Mucosa of stomach (tissue), 1 donor: ENCODE measurements around the gene LNPEP.

Experiments used
- H3K27me3 ChIP-seq: one replicate; pipeline ENCODE4 v1.7.0; 2013; ENCODE audit warnings: mild to moderate bottlenecking, low read length; ENCODE audit not compliant: control insufficient read depth, insufficient read depth
- H3K36me3 ChIP-seq: one replicate; pipeline ENCODE4 v1.7.0; 2013; ENCODE audit warnings: low read length; ENCODE audit not compliant: control insufficient read depth, insufficient read depth
- H3K4me1 ChIP-seq: one replicate; pipeline ENCODE4 v1.7.0; 2013; ENCODE audit warnings: mild to moderate bottlenecking, low read length; ENCODE audit not compliant: control insufficient read depth, insufficient read depth
- H3K4me3 ChIP-seq: one replicate; pipeline ENCODE4 v1.7.0; 2013; ENCODE audit warnings: low read length
- H3K9ac ChIP-seq: one replicate; pipeline ENCODE4 v1.7.0; 2013; ENCODE audit warnings: mild to moderate bottlenecking, low read length, moderate library complexity
- H3K9me3 ChIP-seq: one replicate; pipeline ENCODE4 v1.7.0; 2013; ENCODE audit warnings: mild to moderate bottlenecking, low read length, moderate library complexity; ENCODE audit not compliant: control insufficient read depth
- donor health status: Pancreatic carcinoma.

Gene LNPEP

DNA sequence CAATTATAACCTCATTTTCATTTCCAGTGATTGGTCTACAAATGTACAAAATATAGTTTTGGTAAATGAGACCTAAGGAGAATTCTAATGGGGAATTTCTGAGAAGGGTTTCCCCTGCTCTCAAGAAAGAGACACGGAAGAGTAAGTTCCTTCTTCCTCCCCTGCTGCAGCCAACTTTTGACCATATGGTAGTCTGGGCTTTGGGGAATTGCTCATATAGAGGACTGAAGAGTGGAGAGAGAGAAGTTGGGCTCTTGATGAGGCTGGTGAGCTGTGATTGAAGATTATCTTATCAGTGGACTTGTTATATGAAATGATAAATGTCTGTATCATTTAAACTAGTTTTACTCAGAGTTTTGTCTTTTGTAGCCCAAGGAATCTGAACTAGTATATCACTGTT is 4.3 kb upstream of the LNPEP start:
- Histone ChIP-seq H3K9me3 (no peaks in the 10 kb centered on the region), H3K36me3 (no peaks in the 10 kb centered on the region), H3K27me3 (no peaks in the 10 kb centered on the region), H3K4me3 (no peak overlapping the region), H3K9ac (no peak overlapping the region), H3K4me1 (peaks cover 10% of the 10 kb centered on the region)

DNA sequence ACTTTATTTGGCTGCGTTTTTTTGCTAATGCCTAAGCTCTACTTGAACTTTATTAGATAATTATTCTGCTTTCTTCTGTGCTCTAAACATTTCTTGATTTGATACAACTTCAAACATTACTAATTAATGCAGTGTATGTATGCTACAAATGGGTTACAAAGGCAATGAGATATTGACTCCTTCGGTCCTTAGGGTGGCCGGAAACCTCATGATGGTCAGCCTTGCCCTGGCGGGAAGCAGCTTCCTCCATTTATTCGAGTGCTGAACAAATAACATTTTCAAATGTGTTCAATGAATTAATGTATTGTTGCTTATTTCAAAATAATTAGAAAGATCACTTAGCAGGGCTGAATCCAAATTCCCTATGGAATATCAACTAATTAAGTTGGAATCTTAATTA is 3.9 kb upstream of the LNPEP start:
- no peaks in the 10 kb centered on the region for H3K36me3 ChIP-seq
- H3K9ac ChIP-seq: no peak overlapping the region
- H3K4me1 ChIP-seq: peaks cover 10% of the 10 kb centered on the region
- no peaks in the 10 kb centered on the region for H3K27me3 ChIP-seq
- H3K9me3 ChIP-seq: no peaks in the 10 kb centered on the region
- H3K4me3 ChIP-seq: no peak overlapping the region

DNA sequence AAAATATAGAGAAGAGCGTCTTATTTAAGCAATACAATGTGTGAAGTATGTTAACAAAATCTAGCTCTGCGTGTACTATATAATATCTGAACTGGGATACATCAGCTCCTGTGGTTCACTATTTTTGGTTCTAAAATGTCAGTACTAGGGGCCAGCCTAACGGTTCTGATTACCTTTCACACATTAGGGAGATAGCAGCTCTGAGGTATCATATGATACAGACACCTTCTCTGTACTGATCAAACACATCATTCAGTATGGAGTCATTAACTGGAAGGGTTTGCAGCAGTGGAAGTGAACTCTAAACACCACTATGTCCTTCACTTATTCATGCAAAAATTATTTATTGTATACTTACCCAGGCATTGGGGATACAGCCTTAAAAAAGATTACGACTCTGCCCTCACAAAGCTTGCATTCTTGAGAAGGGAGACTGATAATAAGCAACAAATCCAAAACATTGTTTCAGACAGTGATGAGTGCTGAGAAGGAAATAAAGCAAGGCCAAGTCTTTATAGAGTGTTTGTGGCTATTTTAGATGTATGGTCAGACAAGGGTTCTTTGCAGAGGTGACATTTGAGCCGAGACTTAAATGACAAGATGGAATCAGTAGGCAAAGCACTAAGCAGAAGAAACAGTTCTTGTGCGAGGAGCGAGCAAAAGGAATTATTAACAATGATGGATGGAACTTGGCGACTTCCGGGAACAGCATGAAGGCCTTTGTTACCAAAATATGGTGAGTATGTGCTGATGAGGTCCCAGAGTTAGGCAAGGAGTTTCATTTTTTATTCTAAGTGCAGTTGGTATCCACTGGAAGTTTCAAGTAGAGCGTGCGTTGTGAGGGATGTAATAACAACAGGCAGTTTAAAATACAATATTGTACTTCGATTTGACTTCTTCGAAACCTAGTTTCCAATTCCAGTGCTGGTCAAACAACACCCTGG is 1.8 kb upstream of the LNPEP start:
- H3K9ac ChIP-seq: peak overlapping the region; percentile 97
- H3K36me3 ChIP-seq: no peaks in the 10 kb centered on the region
- H3K9me3 ChIP-seq: no peaks in the 10 kb centered on the region
- peaks cover 15% of the 10 kb centered on the region for H3K4me1 ChIP-seq
- H3K4me3 ChIP-seq: peak overlapping the region; percentile 97
- H3K27me3 ChIP-seq: no peaks in the 10 kb centered on the region

DNA sequence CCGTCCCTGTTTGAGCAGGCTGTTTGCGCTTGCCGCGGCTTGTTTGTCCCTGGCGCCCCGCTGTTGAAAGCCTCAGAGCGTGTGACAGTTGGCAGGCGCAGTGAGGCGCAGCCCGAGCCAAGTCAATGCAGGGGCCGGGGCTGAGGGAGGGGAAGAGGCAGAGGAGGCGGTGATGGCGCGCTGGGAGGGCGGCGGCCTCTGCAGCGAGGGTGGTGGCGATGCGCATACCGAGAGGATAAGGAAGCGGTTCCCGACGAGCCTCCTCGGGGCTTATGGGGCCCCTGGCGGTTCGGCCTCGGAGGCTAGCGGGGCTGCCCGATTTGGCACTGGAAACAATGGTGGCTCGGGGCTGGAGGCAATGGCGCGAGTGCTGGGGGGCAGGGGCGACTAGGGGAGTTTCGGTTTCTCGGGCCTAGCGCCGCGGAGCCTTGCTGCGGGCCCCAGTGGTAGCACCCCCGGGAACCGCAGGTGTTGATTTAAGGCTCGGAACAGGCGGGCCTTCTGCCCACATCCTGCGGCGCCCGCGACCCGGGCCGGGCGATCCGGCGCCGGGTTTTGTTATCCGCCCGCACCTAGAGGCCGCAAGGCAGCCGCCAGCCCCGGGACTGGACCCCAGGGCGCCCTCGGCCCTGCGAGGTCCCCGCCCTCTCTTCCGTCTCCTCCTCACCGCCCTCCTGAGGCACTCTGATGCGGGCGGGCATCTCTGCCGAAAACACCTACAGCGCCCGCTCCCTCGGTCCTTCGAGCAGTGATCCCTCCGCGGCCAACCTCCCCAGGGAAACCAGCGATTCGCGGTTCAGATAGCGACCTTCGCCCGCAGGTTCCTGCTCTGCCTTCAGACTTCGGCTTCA is 947 bp upstream of the LNPEP start:
- Histone ChIP-seq H3K9ac (peak overlapping the region; percentile 97), H3K27me3 (no peaks in the 10 kb centered on the region), H3K9me3 (no peaks in the 10 kb centered on the region), H3K4me1 (peaks cover 15% of the 10 kb centered on the region), H3K4me3 (peak overlapping the region; percentile 97), H3K36me3 (no peaks in the 10 kb centered on the region)

DNA sequence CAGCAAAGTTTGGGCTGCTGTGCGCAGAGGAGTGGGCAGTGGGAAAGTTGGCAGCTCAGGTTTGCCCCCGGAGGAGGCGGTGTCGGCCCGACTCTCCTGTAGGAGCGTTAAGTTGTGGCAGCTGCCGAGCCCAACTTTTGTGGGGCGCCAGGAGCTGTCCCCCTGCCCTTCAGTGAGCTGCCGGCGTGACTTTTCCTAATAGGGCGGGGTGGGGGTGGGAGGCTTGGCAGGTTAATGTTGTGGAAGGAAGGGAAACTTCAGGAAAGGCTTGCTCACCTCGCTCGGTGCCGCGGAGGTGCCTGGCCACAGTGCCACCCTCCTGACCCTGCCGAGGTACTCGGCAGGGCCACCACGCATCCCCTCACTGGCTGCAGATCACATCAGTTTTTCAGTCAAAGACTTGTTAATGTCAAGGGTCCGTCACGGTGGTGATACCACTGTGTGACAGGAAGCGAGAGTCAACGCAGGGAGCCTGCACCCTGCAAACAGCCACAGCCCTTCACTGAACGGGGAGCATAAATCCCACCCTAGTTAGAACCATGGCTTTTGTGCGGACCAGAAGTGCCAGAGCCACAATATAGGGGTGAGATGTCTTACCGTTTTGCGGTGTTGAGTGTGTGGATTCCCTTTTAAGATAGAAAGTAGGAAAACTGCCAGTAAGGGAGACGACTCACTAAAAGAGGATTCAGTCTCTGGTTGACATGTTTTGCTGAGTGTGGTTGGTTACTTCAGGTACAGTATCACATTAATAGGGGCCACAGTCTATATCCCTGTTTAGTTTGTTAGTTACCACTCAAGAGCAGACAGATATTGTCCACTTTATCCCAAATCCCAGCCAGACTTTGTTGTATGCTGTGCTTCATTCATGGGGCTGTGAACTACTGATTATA is 796 bp downstream of the LNPEP start:
- Histone ChIP-seq H3K36me3 (no peaks in the 10 kb centered on the region), H3K4me1 (peaks cover 15% of the 10 kb centered on the region), H3K4me3 (peak overlapping the region; percentile 97), H3K27me3 (no peaks in the 10 kb centered on the region), H3K9ac (peak overlapping the region; percentile 97), H3K9me3 (no peaks in the 10 kb centered on the region)

DNA sequence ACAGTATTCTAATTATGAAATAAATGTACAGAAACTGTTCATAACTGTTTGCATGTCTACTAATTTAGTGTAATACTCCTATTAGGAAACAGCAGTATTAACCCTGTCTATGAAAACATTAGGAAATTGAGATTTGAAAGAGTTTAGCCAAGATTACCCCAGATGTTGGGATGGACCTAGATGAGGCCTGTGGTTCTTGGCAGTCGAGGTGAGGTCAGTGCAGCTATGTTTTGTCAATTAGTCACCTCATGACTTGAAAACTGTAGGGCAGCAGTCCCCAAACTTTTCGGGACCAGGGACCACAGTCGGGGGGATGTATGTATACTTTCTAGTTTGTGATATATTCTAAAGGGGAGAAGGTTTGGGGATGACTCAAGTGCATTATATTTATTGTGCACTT is 4.7 kb downstream of the LNPEP start:
- Histone ChIP-seq H3K9me3 (no peaks in the 10 kb centered on the region), H3K4me3 (no peak overlapping the region), H3K4me1 (peaks cover 5% of the 10 kb centered on the region), H3K36me3 (no peaks in the 10 kb centered on the region), H3K27me3 (no peaks in the 10 kb centered on the region), H3K9ac (no peak overlapping the region)

DNA sequence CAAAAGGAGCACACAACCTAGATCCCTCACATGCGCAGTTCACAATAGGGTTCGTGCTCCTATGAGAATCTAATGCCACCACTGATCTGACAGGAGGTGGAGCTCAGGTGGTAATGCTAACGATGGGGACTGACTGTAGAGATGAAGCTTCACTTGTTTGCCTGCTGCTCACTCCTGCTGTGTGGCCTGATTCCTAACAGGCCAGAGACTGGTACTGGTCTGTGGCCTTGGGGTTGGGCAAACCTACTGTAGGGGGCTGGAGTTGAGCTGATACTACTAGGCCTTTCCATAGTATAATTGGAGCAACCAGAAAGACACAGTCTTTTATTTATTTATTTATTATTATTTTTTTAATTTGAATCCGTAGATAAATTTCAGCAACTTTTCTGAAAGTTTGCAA is 5.3 kb downstream of the LNPEP start:
- Histone ChIP-seq H3K9ac (no peak overlapping the region), H3K4me3 (no peak overlapping the region), H3K4me1 (peaks cover 5% of the 10 kb centered on the region), H3K27me3 (no peaks in the 10 kb centered on the region), H3K9me3 (no peaks in the 10 kb centered on the region), H3K36me3 (no peaks in the 10 kb centered on the region)

DNA sequence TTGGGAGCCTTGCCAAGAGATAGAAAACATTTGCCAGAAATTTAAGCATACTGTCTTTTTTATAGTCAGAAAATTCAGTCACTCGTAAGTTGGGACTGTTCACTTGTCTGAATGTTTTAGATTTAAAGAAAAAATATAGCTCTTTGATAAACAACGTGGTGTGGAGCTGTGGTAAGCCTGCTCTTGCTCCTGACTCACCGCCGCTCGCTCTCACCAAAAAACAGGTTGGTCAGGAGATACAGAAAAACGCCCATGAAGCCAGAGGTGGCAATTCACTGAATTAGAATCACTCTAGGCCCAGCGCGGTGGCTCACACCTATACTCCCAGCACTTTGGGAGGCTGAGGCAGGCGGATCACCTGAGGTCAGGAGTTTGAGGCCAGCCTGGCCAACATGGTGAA is 6.2 kb downstream of the LNPEP start:
- Histone ChIP-seq H3K4me1 (peaks cover 5% of the 10 kb centered on the region), H3K36me3 (no peaks in the 10 kb centered on the region), H3K4me3 (no peak overlapping the region), H3K9me3 (no peaks in the 10 kb centered on the region), H3K9ac (no peak overlapping the region), H3K27me3 (no peaks in the 10 kb centered on the region)

DNA sequence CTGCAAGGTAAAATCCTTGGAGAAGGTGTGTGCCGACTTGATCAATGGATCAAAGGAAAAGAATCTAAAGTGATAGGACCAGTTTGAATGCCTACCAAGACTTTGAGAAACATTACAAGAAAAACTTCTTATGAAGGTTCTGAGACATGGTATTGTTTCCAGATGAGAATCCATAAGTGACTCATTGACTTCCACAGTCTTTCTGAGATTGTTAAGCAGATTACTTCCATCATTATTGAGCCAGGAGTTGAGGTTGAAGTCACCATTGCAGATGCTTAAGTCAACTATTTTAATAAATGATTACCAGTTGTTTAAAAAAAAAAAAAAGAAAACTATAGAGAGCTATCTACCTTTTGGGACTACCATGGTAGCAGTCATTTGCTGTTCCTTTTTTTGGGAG is 7.0 kb downstream of the LNPEP start:
- Histone ChIP-seq H3K36me3 (no peaks in the 10 kb centered on the region), H3K27me3 (no peaks in the 10 kb centered on the region), H3K9me3 (no peaks in the 10 kb centered on the region), H3K4me1 (peaks cover 5% of the 10 kb centered on the region), H3K9ac (no peak overlapping the region), H3K4me3 (no peak overlapping the region)

DNA sequence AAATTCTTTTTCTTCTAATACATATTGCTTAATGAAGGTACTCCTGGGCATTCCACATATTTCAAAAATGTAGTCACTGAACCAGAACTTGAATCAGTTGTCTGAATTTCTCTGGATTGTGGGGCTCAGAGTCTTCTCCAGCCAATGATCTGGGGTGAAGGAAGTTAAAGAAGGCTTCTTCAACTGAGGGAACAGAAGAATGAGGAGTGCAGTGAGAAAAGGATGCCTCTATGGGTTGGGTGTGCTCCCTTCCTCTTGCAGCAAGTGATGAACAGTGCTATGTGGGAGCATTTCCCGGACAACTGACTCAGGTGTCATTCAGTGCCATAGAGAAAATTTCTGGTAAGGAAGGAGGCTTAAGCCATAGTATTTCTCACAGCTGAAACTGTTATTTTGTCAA is 7.9 kb downstream of the LNPEP start:
- Histone ChIP-seq H3K4me3 (no peak overlapping the region), H3K27me3 (no peaks in the 10 kb centered on the region), H3K36me3 (no peaks in the 10 kb centered on the region), H3K4me1 (no peaks in the 10 kb centered on the region), H3K9ac (no peak overlapping the region), H3K9me3 (no peaks in the 10 kb centered on the region)

DNA sequence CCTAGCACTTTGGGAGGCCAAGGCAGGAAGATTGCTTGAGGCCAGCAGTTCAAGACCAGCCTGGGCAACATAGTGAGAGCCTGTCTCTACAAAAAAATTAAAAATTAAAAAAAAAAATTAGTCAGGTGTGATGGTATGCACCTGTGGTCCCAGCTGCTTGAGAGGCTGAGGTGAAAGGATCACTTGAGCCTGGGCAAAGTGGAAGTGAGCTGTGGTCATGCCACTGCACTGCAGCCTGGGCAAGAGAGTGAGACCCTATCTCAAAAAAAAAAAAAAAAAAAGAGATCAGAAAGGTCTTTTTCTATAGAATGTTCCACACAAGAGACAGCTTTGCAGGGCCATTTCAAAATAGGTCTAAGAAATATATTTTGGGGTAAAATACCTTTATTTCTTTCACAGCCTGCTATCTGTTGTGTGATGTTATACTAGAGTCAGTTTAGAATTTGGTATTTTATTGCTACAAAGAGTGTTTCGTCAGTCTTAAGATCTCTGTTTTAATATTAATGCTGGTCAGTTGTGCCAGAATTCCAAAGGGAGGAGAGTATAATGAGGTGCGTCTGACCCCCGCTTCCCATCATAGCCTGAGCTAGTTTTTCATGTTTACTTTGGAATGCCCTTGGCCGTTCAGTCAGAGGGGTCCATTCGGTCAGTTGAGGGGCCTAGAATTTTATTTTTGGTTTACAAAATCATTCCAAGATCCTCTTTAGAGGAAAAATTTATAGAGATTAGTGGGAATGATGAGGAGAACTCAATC is 9.4 kb downstream of the LNPEP start:
- Histone ChIP-seq H3K9me3 (no peaks in the 10 kb centered on the region), H3K9ac (no peak overlapping the region), H3K36me3 (no peaks in the 10 kb centered on the region), H3K27me3 (no peaks in the 10 kb centered on the region), H3K4me3 (no peak overlapping the region), H3K4me1 (no peaks in the 10 kb centered on the region)
